ENCODE data around the gene GABRR3.

Gene GABRR3

DNA sequence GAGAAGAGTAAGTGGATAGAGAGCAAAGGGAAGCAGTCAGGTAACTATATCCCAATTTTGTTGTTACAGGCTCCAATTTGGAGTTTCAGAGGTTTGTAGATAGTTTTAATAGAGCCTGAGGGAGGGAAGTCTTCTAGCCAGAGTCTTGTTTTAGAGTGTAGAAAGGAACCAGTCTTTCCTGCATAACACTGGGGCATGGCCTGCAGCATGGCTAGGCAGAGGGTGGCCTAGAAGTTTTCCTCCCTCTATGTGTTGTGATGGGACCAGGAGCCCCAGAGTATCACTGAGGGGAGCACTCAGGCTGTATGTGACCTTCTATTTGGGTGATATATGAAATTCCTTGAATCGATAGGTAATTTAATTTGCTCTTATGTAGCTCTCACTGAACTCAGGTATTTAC, 22.5 kb upstream of the GABRR3 start:
- H3K4me3 ChIP-seq (ENCODE audit: low read depth in 1 of 2, low read length in 1 of 2), result no peak overlapping the region
- H3K27me3 ChIP-seq, result no peaks in the 10 kb centered on the region
- H3K4me1 ChIP-seq (ENCODE audit: control insufficient read depth in 1 of 2, insufficient read depth in 1 of 2, low read depth in 1 of 2, low read length in 1 of 2), result no peaks in the 10 kb centered on the region
- TF ChIP-seq, protein P1, sequence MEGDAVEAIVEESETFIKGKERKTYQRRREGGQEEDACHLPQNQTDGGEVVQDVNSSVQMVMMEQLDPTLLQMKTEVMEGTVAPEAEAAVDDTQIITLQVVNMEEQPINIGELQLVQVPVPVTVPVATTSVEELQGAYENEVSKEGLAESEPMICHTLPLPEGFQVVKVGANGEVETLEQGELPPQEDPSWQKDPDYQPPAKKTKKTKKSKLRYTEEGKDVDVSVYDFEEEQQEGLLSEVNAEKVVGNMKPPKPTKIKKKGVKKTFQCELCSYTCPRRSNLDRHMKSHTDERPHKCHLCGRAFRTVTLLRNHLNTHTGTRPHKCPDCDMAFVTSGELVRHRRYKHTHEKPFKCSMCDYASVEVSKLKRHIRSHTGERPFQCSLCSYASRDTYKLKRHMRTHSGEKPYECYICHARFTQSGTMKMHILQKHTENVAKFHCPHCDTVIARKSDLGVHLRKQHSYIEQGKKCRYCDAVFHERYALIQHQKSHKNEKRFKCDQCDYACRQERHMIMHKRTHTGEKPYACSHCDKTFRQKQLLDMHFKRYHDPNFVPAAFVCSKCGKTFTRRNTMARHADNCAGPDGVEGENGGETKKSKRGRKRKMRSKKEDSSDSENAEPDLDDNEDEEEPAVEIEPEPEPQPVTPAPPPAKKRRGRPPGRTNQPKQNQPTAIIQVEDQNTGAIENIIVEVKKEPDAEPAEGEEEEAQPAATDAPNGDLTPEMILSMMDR (IDR thresholded peaks at IDR 0.05), result no peak
- no peaks in the 10 kb centered on the region for H3K9me3 ChIP-seq
- no peaks in the 10 kb centered on the region for H3K36me3 ChIP-seq
- H3K27ac ChIP-seq, result no peak overlapping the region

DNA sequence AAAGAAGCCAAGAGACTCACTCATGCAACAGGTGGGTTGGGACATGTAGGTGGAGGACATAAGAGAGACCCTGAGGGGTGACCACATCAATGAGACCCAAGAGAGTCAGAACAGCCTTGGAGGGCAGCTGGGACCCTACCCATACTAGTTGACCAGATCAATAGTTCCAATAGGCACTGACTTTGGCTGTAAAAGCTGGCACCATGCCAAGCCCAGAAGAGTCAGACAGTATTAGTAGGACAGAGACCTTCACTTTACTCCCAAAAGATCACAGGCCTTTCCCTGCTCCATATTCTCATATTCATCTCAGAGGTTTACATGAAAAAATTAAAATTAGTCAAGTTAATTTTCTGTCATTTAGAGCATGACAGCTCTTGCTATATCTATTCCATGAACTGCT, 20.9 kb upstream of the GABRR3 start:
- no peaks in the 10 kb centered on the region for H3K36me3 ChIP-seq
- H3K4me3 ChIP-seq (ENCODE audit: low read depth in 1 of 2, low read length in 1 of 2), result no peak overlapping the region
- no peak overlapping the region for H3K27ac ChIP-seq
- TF ChIP-seq, protein P1 (IDR thresholded peaks at IDR 0.05), result no peak
- H3K27me3 ChIP-seq, result no peaks in the 10 kb centered on the region
- H3K4me1 ChIP-seq (ENCODE audit: control insufficient read depth in 1 of 2, insufficient read depth in 1 of 2, low read depth in 1 of 2, low read length in 1 of 2), result no peaks in the 10 kb centered on the region
- no peaks in the 10 kb centered on the region for H3K9me3 ChIP-seq

- Histone ChIP-seq H3K27ac (no peak overlapping the region), H3K4me1 (ENCODE audit: control insufficient read depth in 1 of 2, insufficient read depth in 1 of 2, low read depth in 1 of 2, low read length in 1 of 2) (no peaks in the 10 kb centered on the region), H3K4me3 (ENCODE audit: low read depth in 1 of 2, low read length in 1 of 2) (no peak overlapping the region), H3K36me3 (no peaks in the 10 kb centered on the region), H3K9me3 (no peaks in the 10 kb centered on the region), H3K27me3 (peaks cover 3% of the 10 kb centered on the region)
- TF ChIP-seq, protein P1 (IDR thresholded peaks at IDR 0.05), result no peak
These were observed 14.2 kb upstream of the GABRR3 start for GRCh38 chr3:98049271-98049670.

GRCh38 chr3:98048586-98048985, 13.5 kb upstream of the GABRR3 start:
- H3K36me3 ChIP-seq, result no peaks in the 10 kb centered on the region
- H3K4me3 ChIP-seq (ENCODE audit: low read depth in 1 of 2, low read length in 1 of 2), result no peak overlapping the region
- H3K4me1 ChIP-seq (ENCODE audit: control insufficient read depth in 1 of 2, insufficient read depth in 1 of 2, low read depth in 1 of 2, low read length in 1 of 2), result no peaks in the 10 kb centered on the region
- H3K27ac ChIP-seq, result no peak overlapping the region
- H3K9me3 ChIP-seq, result no peaks in the 10 kb centered on the region
- peaks cover 3% of the 10 kb centered on the region for H3K27me3 ChIP-seq
- TF ChIP-seq, protein P1 (IDR thresholded peaks at IDR 0.05), result no peak

- TF ChIP-seq, protein P1 (IDR thresholded peaks at IDR 0.05), result no peak
- Histone ChIP-seq H3K36me3 (no peaks in the 10 kb centered on the region), H3K4me1 (ENCODE audit: control insufficient read depth in 1 of 2, insufficient read depth in 1 of 2, low read depth in 1 of 2, low read length in 1 of 2) (peaks cover 0 to 5% of the 10 kb centered on the region in 2 experiments), H3K4me3 (ENCODE audit: low read depth in 1 of 2, low read length in 1 of 2) (no peak overlapping the region), H3K27me3 (peaks cover 14% of the 10 kb centered on the region), H3K9me3 (no peaks in the 10 kb centered on the region), H3K27ac (no peak overlapping the region)
These were observed 6.2 kb upstream of the GABRR3 start for GRCh38 chr3:98041350-98041749.

Data from neutrophil (primary cell).